NCI-H1092 (cell line): ENCODE data around the gene ARHGAP9.
"Not testable (repeated sequence)": the region's sequence is repeated elsewhere in the genome, so short reads cannot be mapped to it uniquely, and the experiment has no call there.

Source experiments
- DNase-seq: peaks from one replicate; lab custom pipeline; 2025; lab: John Stamatoyannopoulos, UW

ARHGAP9 gene

GRCh38 chr12:57517187-57517586, 37.5 kb upstream of the ARHGAP9 start:
- DNase-seq = no peak

- no peak for DNase-seq
These were observed 37.0 kb upstream of the ARHGAP9 start for GRCh38 chr12:57516617-57517153.

GRCh38 chr12:57515934-57516541, 36.4 kb upstream of the ARHGAP9 start:
- DNase-seq = no peak

GRCh38 chr12:57515408-57515933, 35.8 kb upstream of the ARHGAP9 start:
- DNase-seq = no peak

GRCh38 chr12:57514720-57515407, 35.2 kb upstream of the ARHGAP9 start:
- DNase-seq = no peak

- not testable (repeated sequence) for DNase-seq
These were observed 34.6 kb upstream of the ARHGAP9 start for GRCh38 chr12:57514246-57514645.

GRCh38 chr12:57513677-57514076, 34.0 kb upstream of the ARHGAP9 start:
- not testable (repeated sequence) for DNase-seq

GRCh38 chr12:57513266-57513665, 33.6 kb upstream of the ARHGAP9 start:
- no peak for DNase-seq

GRCh38 chr12:57512665-57513064, 33.0 kb upstream of the ARHGAP9 start:
- DNase-seq = no peak

GRCh38 chr12:57511588-57512325, 32.1 kb upstream of the ARHGAP9 start:
- DNase-seq = no peak

GRCh38 chr12:57511161-57511560, 31.5 kb upstream of the ARHGAP9 start:
- no peak for DNase-seq

GRCh38 chr12:57507796-57508195, 28.1 kb upstream of the ARHGAP9 start:
- DNase-seq = not testable (repeated sequence)

- DNase-seq = not testable (repeated sequence)
These were observed 26.9 kb upstream of the ARHGAP9 start for GRCh38 chr12:57506541-57506940.

GRCh38 chr12:57502311-57502969, 22.8 kb upstream of the ARHGAP9 start:
- not testable (repeated sequence) for DNase-seq

GRCh38 chr12:57500213-57500612, 20.5 kb upstream of the ARHGAP9 start:
- DNase-seq = no peak

- no peak for DNase-seq
These were observed 18.9 kb upstream of the ARHGAP9 start for GRCh38 chr12:57498571-57498970.

- DNase-seq = no peak
These were observed 18.5 kb upstream of the ARHGAP9 start for GRCh38 chr12:57498132-57498502.

GRCh38 chr12:57497223-57498131, 17.8 kb upstream of the ARHGAP9 start:
- DNase-seq = no peak

GRCh38 chr12:57496822-57497221, 17.2 kb upstream of the ARHGAP9 start:
- DNase-seq = no peak

GRCh38 chr12:57495051-57495701, 15.5 kb upstream of the ARHGAP9 start:
- not testable (repeated sequence) for DNase-seq
